Muscle of leg (tissue), 11 donors: Measurements from ENCODE around the gene C22orf31. TPM values are rescaled to one million over a fixed set of nuclear protein-coding genes. Genes with fewer than 3 reads are reported as not detected.
A peak's percentile ranks its signal among the peaks of the same experiment; 100 is the strongest.

Source experiments
- DNase-seq: peaks from one replicate; pipeline ENCODE4 v3.0.0; 2013
- H3K27ac ChIP-seq: one replicate; pipeline ENCODE4 v1.5.1; 2013; ENCODE audit warnings: mild to moderate bottlenecking, low read length, control low read depth
- H3K27me3 ChIP-seq: one replicate; pipeline ENCODE4 v1.6.1; 2013; ENCODE audit warnings: low read length; ENCODE audit not compliant: control insufficient read depth, insufficient read depth
- H3K36me3 ChIP-seq: one replicate; pipeline ENCODE4 v1.6.1; 2013; ENCODE audit warnings: low read length; ENCODE audit not compliant: control insufficient read depth, insufficient read depth
- H3K4me1 ChIP-seq: one replicate; pipeline ENCODE4 v1.6.1; 2013; ENCODE audit warnings: low read length; ENCODE audit not compliant: control insufficient read depth, insufficient read depth
- H3K4me3 ChIP-seq: one replicate; pipeline ENCODE4 v1.5.1; 2013; ENCODE audit warnings: low read length, control low read depth
- H3K9me3 ChIP-seq: replicated peaks from 2 replicates; pipeline ENCODE4 v1.6.1; 2013; ENCODE audit warnings: low read depth, low read length; ENCODE audit not compliant: control insufficient read depth
- WGBS: methylation state at CpG from one replicate; pipeline ENCODE4 v1.1.5; 2013; ENCODE audit warnings: missing lambda C conversion rate; ENCODE audit not compliant: insufficient coverage; 5-methylcytosine and 5-hydroxymethylcytosine counted together
- polyA plus RNA-seq, 8 donors: library from polyadenylated mRNA; unstranded; fragments of 120-200 nt; gene quantifications; one replicate each; pipeline versions ENCODE4 v1.2.1 to v1.2.3, GENCODE V29; 2013; ENCODE audit warnings: inconsistent platforms in 1 of 8, low replicate concordance in 1 of 8; ENCODE audit not compliant: insufficient read length in 8 of 8, insufficient read depth in 1 of 8
- total RNA-seq: library from RNA; stranded (reverse); fragments of 120-200 nt; gene quantifications from one replicate; pipeline ENCODE4 v1.2.4, GENCODE V29; 2013

C22orf31 gene
- total and polyA plus RNA-seq, 9 donors, result 1.1 to 3.0 (median 1.9) TPM

DNA sequence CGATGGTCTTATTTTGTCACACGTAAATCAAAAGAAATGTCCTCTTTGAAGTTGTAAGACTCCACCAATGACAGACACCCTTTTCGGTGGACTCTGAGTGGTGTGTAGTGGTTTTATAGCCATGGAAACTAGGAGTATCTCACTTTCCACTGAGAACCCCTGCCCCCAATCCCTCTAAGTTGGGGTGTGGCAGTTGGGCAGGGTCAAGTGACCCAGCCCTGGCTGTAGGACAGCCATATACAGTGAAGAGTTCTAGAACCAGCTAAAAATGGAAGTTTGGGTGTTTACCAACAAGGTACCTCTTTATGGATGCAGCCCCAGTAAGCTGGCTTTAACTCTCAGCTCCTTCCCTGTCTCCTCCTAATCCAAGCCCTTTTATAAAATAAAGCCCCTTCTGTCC, 5.2 kb downstream of the C22orf31 start:
- WGBS, result no CpG with 5 or more reads among the region's 3 CpGs
- H3K9me3 ChIP-seq, result no peaks in the 10 kb centered on the region

DNA sequence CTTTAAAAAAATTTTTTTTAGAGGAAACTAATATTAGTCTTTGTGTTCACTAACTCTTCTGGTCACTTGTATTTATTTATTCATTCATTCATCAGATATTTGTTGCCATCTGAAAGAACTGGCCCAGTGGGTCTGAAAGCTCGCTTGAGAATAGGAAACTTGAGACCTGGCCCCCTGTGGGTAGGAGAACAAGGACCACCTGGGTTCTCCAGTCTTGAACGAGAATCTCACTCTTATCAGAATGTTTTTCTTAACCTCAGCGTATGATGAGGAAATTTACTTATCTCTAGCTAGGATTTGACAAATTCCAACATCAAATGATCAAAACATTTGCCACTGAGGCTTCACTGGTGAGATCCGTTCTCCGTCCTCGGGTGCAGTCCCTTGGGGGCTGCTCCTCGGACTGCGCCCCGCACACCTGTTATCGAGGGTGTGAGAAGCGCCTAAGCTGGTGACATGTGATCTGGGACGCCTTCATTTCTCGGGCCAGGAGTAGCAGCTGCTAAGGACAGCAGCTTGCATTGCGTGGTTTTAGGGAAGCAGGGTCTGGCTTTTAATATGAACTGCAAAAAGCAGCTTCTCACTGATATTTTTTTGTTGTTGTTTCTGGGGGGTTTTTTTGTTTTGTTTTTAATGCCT, 6.3 kb downstream of the C22orf31 start:
- peak overlapping the region; percentile 66 for H3K27ac ChIP-seq
- 35% methylated on average over 11 of the region's 14 CpGs for WGBS

More for the DNA sequence above, 5.2 kb downstream of the C22orf31 start:
- H3K27me3 ChIP-seq, result no peaks in the 10 kb centered on the region
- peaks cover 38% of the 10 kb centered on the region for H3K4me1 ChIP-seq
- DNase-seq, result no peak
- no peaks in the 10 kb centered on the region for H3K36me3 ChIP-seq
- no peak overlapping the region for H3K4me3 ChIP-seq
- H3K27ac ChIP-seq, result peak overlapping the region; percentile 13

DNA sequence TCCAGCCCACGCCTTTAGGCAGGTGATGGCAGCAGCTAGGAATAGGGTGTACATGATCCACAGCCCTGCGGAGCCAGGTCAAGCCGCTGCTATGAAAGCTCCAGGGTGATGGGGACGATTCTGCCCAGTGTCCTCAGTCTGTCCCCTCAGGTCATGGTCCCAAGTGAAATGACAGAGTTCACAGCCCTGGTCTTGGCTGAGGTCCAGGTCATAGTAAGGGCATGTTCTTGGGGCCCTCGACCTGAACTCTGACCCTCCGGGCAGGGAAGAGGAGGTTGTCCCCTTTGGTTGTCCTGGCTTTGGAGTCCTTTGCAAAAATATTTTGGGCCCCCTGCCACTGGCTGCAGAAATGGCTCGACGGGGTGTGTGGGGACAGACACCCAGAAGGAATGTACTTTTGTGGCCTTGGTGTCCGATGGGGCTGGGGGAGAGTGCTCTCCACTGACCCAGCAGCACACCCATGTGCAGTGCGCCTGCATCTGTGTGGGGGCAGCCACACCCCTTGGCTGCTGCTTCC, 7.3 kb downstream of the C22orf31 start:
- Histone ChIP-seq H3K9me3 (no peaks in the 10 kb centered on the region), H3K4me1 (peaks cover 50% of the 10 kb centered on the region), H3K27me3 (no peaks in the 10 kb centered on the region), H3K27ac (peak overlapping the region; percentile 20), H3K4me3 (no peak overlapping the region), H3K36me3 (peaks cover 18% of the 10 kb centered on the region)
- no peak for DNase-seq
- 83% methylated on average over 6 of the region's 10 CpGs for WGBS

More for the DNA sequence above, 6.3 kb downstream of the C22orf31 start:
- DNase-seq, result peak; percentile 78
- peaks cover 8% of the 10 kb centered on the region for H3K36me3 ChIP-seq
- peaks cover 43% of the 10 kb centered on the region for H3K4me1 ChIP-seq
- no peaks in the 10 kb centered on the region for H3K27me3 ChIP-seq
- no peak overlapping the region for H3K4me3 ChIP-seq
- no peaks in the 10 kb centered on the region for H3K9me3 ChIP-seq

DNA sequence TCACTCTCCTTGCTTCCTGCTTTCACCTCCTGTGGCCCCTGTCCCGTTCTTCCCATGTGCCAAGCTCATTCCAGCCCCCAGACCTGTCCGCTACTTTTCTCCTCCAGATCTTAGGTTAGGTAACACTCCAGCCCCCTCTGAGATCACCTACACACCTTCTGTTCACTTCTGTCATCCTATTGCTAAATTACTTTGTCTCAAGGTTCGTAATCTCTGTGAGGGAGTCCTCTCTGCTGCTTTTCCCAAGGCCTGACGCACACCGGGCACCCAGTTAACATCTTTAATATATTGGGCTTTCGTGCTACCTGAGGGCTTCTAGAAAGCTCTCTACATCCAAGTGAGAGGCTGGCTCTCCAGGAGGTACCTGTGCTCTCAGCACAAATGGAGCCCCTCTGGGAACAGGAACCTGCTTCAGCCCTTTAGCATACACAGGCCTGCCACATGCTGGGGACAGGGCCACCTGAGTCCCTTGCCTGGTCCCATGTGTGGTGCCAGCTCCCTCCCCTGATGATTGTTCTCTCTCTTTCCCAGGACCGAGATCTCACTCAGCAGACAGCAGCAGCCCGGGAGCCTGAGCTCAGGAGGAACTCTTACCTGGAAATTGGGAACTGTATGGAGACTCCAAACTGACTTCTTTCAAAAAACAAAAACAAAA, 8.5 kb downstream of the C22orf31 start:
- Histone ChIP-seq H3K27me3 (no peaks in the 10 kb centered on the region), H3K27ac (no peak overlapping the region), H3K9me3 (no peaks in the 10 kb centered on the region), H3K4me3 (no peak overlapping the region), H3K4me1 (peaks cover 42% of the 10 kb centered on the region), H3K36me3 (peaks cover 30% of the 10 kb centered on the region)
- no peak for DNase-seq
- 76% methylated on average over 4 of the region's 8 CpGs for WGBS

DNA sequence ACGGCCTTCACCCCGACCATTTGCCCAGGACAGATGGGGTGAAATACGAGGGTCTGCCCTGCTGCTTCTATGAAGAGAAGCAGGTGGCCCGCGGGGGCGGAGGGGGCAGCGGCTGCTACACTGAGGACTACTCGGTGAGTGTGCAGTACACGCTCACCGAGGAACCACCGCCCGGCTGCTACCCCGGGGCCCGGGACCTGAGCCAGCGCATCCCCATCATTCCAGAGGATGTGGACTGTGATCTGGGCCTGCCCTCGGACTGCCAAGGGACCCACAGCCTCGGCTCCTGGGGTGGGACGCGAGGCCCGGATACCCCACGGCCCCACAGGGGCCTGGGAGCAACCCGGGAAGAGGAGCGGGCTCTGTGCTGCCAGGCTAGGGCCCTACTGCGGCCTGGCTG, 11.2 kb downstream of the C22orf31 start:
- no peak overlapping the region for H3K4me3 ChIP-seq
- peaks cover 31% of the 10 kb centered on the region for H3K4me1 ChIP-seq
- H3K9me3 ChIP-seq, result no peaks in the 10 kb centered on the region
- peaks cover 57% of the 10 kb centered on the region for H3K36me3 ChIP-seq
- 87% methylated on average over 24 of the region's 24 CpGs for WGBS
- DNase-seq, result no peak
- no peaks in the 10 kb centered on the region for H3K27me3 ChIP-seq
- H3K27ac ChIP-seq, result peak overlapping the region; percentile 3

DNA sequence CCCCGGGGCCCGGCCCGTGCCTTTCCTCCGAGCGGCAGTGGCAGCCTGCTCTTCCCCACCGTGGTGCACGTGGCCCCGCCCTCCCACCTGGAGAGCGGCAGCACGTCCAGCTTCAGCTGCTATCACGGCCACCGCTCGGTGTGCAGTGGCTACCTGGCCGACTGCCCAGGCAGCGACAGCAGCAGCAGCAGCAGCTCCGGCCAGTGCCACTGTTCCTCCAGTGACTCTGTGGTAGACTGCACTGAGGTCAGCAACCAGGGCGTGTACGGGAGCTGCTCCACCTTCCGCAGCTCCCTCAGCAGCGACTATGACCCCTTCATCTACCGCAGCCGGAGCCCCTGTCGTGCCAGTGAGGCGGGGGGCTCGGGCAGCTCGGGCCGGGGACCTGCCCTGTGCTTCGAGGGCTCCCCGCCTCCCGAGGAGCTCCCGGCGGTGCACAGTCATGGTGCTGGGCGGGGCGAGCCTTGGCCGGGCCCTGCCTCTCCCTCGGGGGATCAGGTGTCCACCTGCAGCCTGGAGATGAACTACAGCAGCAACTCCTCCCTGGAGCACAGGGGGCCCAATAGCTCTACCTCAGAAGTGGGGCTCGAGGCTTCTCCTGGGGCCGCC, 11.9 kb downstream of the C22orf31 start:
- peaks cover 26% of the 10 kb centered on the region for H3K4me1 ChIP-seq
- DNase-seq, result no peak
- H3K9me3 ChIP-seq, result no peaks in the 10 kb centered on the region
- WGBS, result 89% methylated on average over 38 of the region's 38 CpGs
- no peak overlapping the region for H3K27ac ChIP-seq
- no peak overlapping the region for H3K4me3 ChIP-seq
- peaks cover 62% of the 10 kb centered on the region for H3K36me3 ChIP-seq
- no peaks in the 10 kb centered on the region for H3K27me3 ChIP-seq

DNA sequence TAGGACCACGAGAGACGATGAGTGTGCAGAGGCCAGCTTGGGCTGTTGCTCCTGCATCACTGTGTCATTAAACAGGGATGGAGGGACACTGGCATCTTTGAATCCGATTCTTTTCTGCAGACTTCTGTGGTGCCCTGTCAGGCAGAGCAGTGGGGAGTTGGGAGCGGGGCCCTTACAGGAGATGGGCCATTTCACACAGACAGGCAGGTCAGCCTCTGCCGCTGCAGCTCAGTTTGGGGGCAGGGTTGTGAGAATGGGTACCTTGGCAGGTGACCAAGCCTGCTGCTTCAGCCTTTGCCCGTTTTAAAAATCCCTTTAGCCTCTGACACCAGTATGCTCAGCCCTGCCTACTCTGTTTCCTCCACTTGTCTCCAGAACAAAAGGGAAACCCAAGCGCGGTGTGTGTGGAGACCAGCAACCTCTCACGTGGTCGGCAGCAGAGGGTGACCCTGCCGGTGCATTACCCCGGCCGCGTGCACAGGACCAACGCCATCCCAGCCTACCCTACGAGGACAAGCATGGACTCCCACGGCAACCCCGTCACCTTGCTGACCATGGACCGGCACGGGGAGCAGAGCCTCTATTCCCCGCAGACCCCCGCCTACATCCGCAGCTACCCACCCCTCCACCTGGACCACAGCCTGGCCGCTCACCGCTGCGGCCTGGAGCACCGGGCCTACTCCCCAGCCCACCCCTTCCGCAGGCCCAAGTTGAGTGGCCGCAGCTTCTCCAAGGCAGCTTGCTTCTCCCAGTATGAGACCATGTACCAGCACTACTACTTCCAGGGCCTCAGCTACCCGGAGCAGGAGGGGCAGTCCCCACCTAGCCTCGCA, 12.6 kb downstream of the C22orf31 start:
- Histone ChIP-seq H3K4me1 (peaks cover 19% of the 10 kb centered on the region), H3K27ac (no peak overlapping the region), H3K27me3 (no peaks in the 10 kb centered on the region), H3K36me3 (peaks cover 68% of the 10 kb centered on the region), H3K4me3 (no peak overlapping the region), H3K9me3 (no peaks in the 10 kb centered on the region)
- no peak for DNase-seq
- WGBS, result 94% methylated on average over 30 of the region's 31 CpGs

DNA sequence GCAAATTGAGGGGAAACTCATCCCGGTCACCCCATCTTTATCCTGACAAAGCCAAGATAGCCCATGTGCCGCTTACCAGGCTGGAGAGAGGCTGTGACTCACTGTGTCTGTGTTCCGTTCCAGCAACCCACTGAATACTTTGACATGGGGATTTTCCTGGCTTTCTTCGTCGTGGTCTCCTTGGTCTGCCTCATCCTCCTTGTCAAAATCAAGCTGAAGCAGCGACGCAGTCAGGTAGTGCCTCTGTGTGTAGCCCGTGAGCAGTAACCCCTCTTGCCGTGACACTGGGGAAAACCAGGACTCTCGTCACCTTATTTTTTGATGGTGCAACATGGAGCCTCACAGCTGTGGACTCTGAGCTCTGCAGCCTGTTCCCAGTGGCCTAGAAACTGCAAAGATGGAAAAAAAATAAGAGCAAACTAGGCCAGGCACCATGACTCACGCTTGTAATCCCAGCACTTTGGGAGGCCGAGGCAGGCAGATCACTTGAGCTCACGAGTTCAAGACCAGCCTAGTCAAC, 16.9 kb downstream of the C22orf31 start:
- DNase-seq, result no peak
- 87% methylated on average over 11 of the region's 13 CpGs for WGBS
- no peaks in the 10 kb centered on the region for H3K27me3 ChIP-seq
- H3K9me3 ChIP-seq, result no peaks in the 10 kb centered on the region
- peaks cover 64% of the 10 kb centered on the region for H3K36me3 ChIP-seq
- H3K4me3 ChIP-seq, result no peak overlapping the region
- no peak overlapping the region for H3K27ac ChIP-seq
- H3K4me1 ChIP-seq, result peaks cover 5% of the 10 kb centered on the region

DNA sequence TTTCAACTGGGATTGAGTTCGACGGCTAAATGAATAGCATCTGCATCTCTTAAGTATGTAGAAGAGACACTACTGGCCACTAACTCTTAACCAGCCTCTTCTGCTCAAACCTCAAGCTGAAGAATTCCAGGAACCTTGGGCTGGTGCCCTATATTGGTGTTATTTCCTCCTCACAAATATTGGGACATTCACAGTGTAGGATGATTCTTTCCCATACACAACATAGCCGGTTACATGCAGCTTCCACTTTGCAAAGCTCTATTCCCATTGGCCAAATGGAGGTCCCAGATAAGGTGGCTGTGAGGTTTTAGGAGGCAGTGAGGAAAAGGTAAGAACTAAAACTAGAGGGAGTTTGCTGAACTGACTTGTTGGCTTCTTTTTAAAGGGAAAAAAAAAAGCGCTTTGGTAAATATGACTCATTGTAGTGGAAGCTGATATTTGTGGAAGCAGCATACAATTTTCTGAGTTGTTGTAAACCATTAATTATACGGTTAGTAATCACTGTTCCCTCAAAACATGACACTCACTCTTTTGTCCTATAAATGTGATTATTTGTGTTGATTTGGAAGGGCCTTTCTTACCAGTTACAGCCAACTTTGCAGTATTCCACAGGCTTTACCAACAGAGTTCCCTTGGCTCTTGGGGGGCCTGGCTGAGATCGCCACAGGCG, 17.6 kb downstream of the C22orf31 start:
- 87% methylated on average over 2 of the region's 7 CpGs for WGBS
- Histone ChIP-seq H3K27ac (no peak overlapping the region), H3K4me1 (peaks cover 2% of the 10 kb centered on the region), H3K36me3 (peaks cover 57% of the 10 kb centered on the region), H3K27me3 (no peaks in the 10 kb centered on the region), H3K9me3 (no peaks in the 10 kb centered on the region), H3K4me3 (no peak overlapping the region)
- no peak for DNase-seq
